Right lobe of liver (tissue), 6 donors: Measurements from ENCODE around the gene BID. TPM values are rescaled to one million over a fixed set of nuclear protein-coding genes. Genes with fewer than 3 reads are reported as not detected.

Experiments
- ATAC-seq, 4 donors: fragments of 200-7000 bp; cut with Tn5 transposase; one replicate each; pipeline ENCODE4 v1.9.1; 2020; ENCODE audit warnings: mild to moderate bottlenecking in 4 of 4, moderate library complexity in 4 of 4
- DNase-seq, 3 donors: peaks; one replicate each; pipeline ENCODE4 v3.0.0-alpha.2; 2020
- H3K27ac ChIP-seq, 3 donors: fragments of 200-600 bp; one replicate each; pipeline ENCODE4 v1.8.0; 2022
- H3K27me3 ChIP-seq, 2 donors: fragments of 200-600 bp; one replicate each; pipeline ENCODE4 v1.8.0; 2022
- H3K36me3 ChIP-seq, 4 donors: fragments of 200-600 bp; sonication (generic) in 1 of 4; one replicate each; pipeline versions ENCODE4 v1.5.1 to v1.8.0; 2017 to 2022; ENCODE audit warnings: control low read depth in 1 of 4
- H3K4me1 ChIP-seq, 4 donors: fragments of 200-600 bp; sonication (generic) in 1 of 4; one replicate each; pipeline versions ENCODE4 v1.5.1 to v1.8.0; 2017 to 2022; ENCODE audit warnings: control low read depth in 1 of 4
- H3K4me3 ChIP-seq, 3 donors: fragments of 200-600 bp; one replicate each; pipeline ENCODE4 v1.8.0; 2022
- H3K9me3 ChIP-seq, 4 donors: fragments of 200-600 bp; sonication (generic) in 1 of 4; one replicate each; pipeline versions ENCODE4 v1.5.1 to v1.8.0; 2017 to 2022; ENCODE audit warnings: control low read depth in 1 of 4
- CTCF ChIP-seq, 4 donors: fragments of 200-600 bp in 3 of 4; fragments of 450-650 bp in 1 of 4; IDR thresholded peaks; one replicate each; pipeline versions ENCODE4 v1.5.1 to v1.8.0; 2016 to 2022; ENCODE audit warnings: antibody characterized with exemption in 4 of 4, mild to moderate bottlenecking in 2 of 4
- POLR2A ChIP-seq: fragments of 450-650 bp; IDR thresholded peaks from one replicate; pipeline ENCODE4 v1.6.1; 2017; ENCODE audit warnings: antibody characterized with exemption, mild to moderate bottlenecking
- WGBS: methylation state at CpG from one replicate; pipeline ENCODE4 v1.1.6; 2018; ENCODE audit warnings: low coverage, low lambda C conversion rate; ENCODE audit not compliant: insufficient coverage; ENCODE audit errors: missing lambda C conversion rate; 5-methylcytosine and 5-hydroxymethylcytosine counted together
- intact Hi-C, 2 donors: fragments of 100-400 bp; cut with DNase I; formaldehyde crosslinking; loops; one replicate each; pipeline versions ENCODE4 v1.11.2 to v1.14.1; 2022
- total RNA-seq, 6 experiments: library from RNA; depleted of rRNA in 2 of 6; stranded (reverse); fragments of >200 nt in 2 of 6; fragmentation: NEBNext Ultra II Directional in 3 of 6; extraction: Animal tissue kit (Norgen Biotek cat#: 25700) in 3 of 6; gene quantifications; one replicate each; pipeline versions ENCODE4 v1.1.0 to v1.2.4, GENCODE V29; 2016 to 2023
- donor health status: DM: no; HTN: yes; CAD: no.
- donor health status: DM: no; HTN: no; CAD: no.
- donor health status: DM: no; HTN: no; CAD: no.
- donor health status: DM: no; HTN: yes; CAD: no.
- donor health status: DM: no; HTN: yes; CAD: no.

BID gene
- total RNA-seq, 6 experiments from 2014 or later = 30.5 to 57.3 (median 36.2) TPM

DNA sequence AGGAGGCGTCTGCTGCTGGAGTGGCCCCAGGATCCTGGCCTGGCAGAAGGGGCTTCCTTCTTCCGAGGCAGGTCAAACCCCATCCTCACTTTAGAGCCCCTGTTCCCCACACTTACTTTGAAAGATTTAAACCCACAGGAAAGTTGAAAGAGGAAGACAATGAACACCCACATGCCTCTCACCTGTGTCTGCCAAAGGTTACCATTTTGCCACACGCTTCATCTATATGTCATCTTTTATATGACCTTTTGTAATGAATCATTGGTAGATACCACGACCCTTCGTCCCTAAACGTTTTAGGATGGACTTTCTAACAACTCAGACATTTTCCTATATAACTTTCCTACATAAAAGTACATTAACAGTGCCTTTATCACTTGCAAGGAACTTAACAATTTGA, 39.8 kb upstream of the BID start:
- intact Hi-C loops = loop anchor here in 1 of 2 donors (10.0 kb wide), 1 partner anchor 61 kb away; no protein-coding TSS in a partner anchor
- Histone ChIP-seq H3K9me3 (no peaks in the 10 kb centered on the region), H3K4me1 (no peaks in the 10 kb centered on the region), H3K4me3 (no peak overlapping the region), H3K27ac (no peak overlapping the region), H3K27me3 (no peaks in the 10 kb centered on the region), H3K36me3 (peaks cover 0 to 53% (median 28%) of the 10 kb centered on the region in 4 donors)
- TF ChIP-seq POLR2A (no peak), CTCF (IDR thresholded peaks at IDR 0.05) (no peak)
- 78% methylated on average over 4 of the region's 6 CpGs for WGBS
- DNase-seq (no peak), ATAC-seq (no peak)

- WGBS = 67% methylated on average over 3 of the region's 4 CpGs
- DNase-seq (no peak), ATAC-seq (no peak)
- Histone ChIP-seq H3K4me1 (peaks cover 0 to 18% (median 5%) of the 10 kb centered on the region in 4 donors), H3K27me3 (no peaks in the 10 kb centered on the region), H3K9me3 (no peaks in the 10 kb centered on the region), H3K4me3 (no peak overlapping the region), H3K27ac (no peak overlapping the region), H3K36me3 (peaks cover 0 to 38% (median 23%) of the 10 kb centered on the region in 4 donors)
- intact Hi-C loops = loop anchor here in 1 of 2 donors (10.0 kb wide), 1 partner anchor 64 kb away; no protein-coding TSS in a partner anchor
- TF ChIP-seq CTCF (IDR thresholded peaks at IDR 0.05) (no peak), POLR2A (no peak)
Measured at GRCh38 chr22:17811119-17811518, 36.9 kb upstream of the BID start.

GRCh38 chr22:17810570-17811116, 36.4 kb upstream of the BID start:
- Histone ChIP-seq H3K4me3 (no peak overlapping the region), H3K36me3 (peaks cover 0 to 33% (median 21%) of the 10 kb centered on the region in 4 donors), H3K4me1 (peaks cover 0 to 23% (median 7%) of the 10 kb centered on the region in 4 donors), H3K9me3 (no peaks in the 10 kb centered on the region), H3K27ac (no peak overlapping the region), H3K27me3 (no peaks in the 10 kb centered on the region)
- ATAC-seq (no peak), DNase-seq (no peak)
- TF ChIP-seq CTCF (IDR thresholded peaks at IDR 0.05) (no peak), POLR2A (no peak)
- intact Hi-C loops = loop anchor here in 1 of 2 donors (10.0 kb wide), 1 partner anchor 64 kb away; no protein-coding TSS in a partner anchor
- WGBS = 67% methylated on average over 1 of the region's 12 CpGs

GRCh38 chr22:17808693-17809403, 34.6 kb upstream of the BID start:
- Histone ChIP-seq H3K4me1 (peaks cover 0 to 23% (median 7%) of the 10 kb centered on the region in 4 donors), H3K36me3 (peaks cover 0 to 35% (median 17%) of the 10 kb centered on the region in 4 donors), H3K27ac (no peak overlapping the region), H3K9me3 (no peaks in the 10 kb centered on the region), H3K27me3 (no peaks in the 10 kb centered on the region), H3K4me3 (no peak overlapping the region)
- intact Hi-C loops = no loop called here
- WGBS = 86% methylated on average over 12 of the region's 25 CpGs
- ATAC-seq (no peak), DNase-seq (no peak)
- no peak for TF ChIP-seq CTCF (IDR thresholded peaks at IDR 0.05)
- TF ChIP-seq POLR2A = no peak
